ENCODE data around the gene SLC26A11. TPM values are rescaled to one million over a fixed set of nuclear protein-coding genes. Genes with fewer than 3 reads are reported as not detected.

SLC26A11 gene
- polyA plus RNA-seq (2012; ENCODE audit: insufficient read depth, insufficient read length, low read depth) = 31.9 TPM

- Histone ChIP-seq H3K4me1 (peaks cover 6% of the 10 kb centered on the region), H3K9me3 (no peaks in the 10 kb centered on the region), H3K4me3 (ENCODE audit: low read depth, low read length) (peak within 1 kb of the TSS; percentile 93), H3K36me3 (peaks cover 10% of the 10 kb centered on the region), H3K27me3 (no peaks in the 10 kb centered on the region)
- DNase-seq = peak; percentile 95
- no peak for TF ChIP-seq CTCF (IDR thresholded peaks at IDR 0.05; ENCODE audit: low read depth, low read length)
Measured at GRCh38 chr17:80220054-80220735, at the start of gene SLC26A11, which contains the start of gene SGSH. SLC26A11 (plus strand) TSS chr17:80220427; CDS start chr17:80221561, 1,134 bp downstream. SGSH (minus strand) TSS chr17:80220333; CDS start chr17:80220313, 20 bp downstream.

DNA sequence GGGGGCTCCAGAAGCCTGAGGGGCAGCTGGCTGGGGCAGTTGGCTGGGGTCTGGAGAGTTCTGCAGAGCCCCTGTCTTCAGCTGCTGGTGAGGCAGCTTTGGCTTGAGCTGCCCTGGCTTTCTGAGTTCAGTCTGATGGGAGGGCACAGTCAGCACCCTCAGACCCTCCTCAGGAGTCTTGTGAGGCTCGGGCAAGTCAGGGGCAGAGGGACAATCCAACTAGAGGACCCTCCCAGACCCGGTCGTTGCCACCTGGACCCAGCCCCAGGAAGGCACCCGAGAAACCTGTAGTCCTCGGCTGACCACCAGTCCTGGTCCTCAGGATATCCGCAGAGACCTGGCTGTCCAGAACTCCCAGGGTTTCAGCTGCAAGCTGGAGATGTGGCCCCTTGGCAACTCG is 48.5 kb upstream of the SLC26A11 start:
- TF ChIP-seq CTCF (IDR thresholded peaks at IDR 0.05; ENCODE audit: low read depth, low read length) = no peak
- H3K36me3 ChIP-seq = no peaks in the 10 kb centered on the region
- no peaks in the 10 kb centered on the region for H3K4me1 ChIP-seq
- H3K4me3 ChIP-seq (ENCODE audit: low read depth, low read length) = no peak overlapping the region
- DNase-seq = no peak
- H3K9me3 ChIP-seq = no peaks in the 10 kb centered on the region; the same call in 1 of the 2 replicates
- no peaks in the 10 kb centered on the region for H3K27me3 ChIP-seq

DNA sequence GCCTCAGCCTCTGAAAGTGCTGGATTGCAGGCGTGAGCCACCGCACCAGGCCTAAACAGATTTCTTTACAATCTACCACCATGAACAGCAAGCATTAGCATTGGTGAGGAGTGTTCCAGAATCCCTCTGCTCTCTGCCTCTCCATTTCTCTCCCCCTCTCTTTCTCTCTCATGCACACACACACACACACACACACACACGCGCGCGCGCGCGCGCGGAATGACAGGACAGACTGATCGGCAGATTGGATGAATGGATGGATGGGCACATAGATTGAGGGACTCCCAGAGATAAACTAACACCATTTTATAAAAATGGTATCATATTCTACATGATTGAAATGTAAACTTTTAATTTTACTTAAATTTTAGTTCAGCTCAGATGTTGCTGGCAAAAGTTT is 47.1 kb upstream of the SLC26A11 start:
- DNase-seq = no peak
- H3K4me1 ChIP-seq = no peaks in the 10 kb centered on the region
- no peaks in the 10 kb centered on the region for H3K27me3 ChIP-seq
- no peak overlapping the region for H3K4me3 ChIP-seq (ENCODE audit: low read depth, low read length)
- no peak for TF ChIP-seq CTCF (IDR thresholded peaks at IDR 0.05; ENCODE audit: low read depth, low read length)
- no peaks in the 10 kb centered on the region; the same call in 1 of the 2 replicates for H3K9me3 ChIP-seq
- H3K36me3 ChIP-seq = no peaks in the 10 kb centered on the region

DNA sequence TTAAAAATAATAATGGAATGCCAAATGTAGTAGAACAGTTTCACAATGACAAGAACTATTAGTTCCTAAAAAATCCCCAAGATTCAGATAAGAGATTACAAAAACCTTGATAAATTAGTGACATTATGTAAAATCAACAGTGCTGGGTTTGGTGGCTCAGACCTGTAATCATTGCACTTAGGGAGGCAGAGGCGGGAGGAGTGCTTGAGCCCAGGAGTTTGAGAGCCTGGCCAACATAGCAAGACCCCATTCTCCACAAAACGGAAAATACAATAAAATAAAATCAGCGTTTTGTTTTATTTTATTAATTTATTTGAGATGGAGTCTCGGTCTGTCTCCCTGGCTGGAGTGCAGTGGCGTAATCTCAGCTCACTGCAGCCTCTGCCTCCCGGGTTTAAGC is 46.3 kb upstream of the SLC26A11 start:
- H3K36me3 ChIP-seq = no peaks in the 10 kb centered on the region
- H3K4me3 ChIP-seq (ENCODE audit: low read depth, low read length) = no peak overlapping the region
- no peaks in the 10 kb centered on the region for H3K4me1 ChIP-seq
- no peak for DNase-seq
- TF ChIP-seq CTCF (IDR thresholded peaks at IDR 0.05; ENCODE audit: low read depth, low read length) = no peak
- H3K9me3 ChIP-seq = no peaks in the 10 kb centered on the region; the same call in 1 of the 2 replicates
- H3K27me3 ChIP-seq = no peaks in the 10 kb centered on the region

GRCh38 chr17:80176757-80177156 is 43.5 kb upstream of the SLC26A11 start:
- no peaks in the 10 kb centered on the region for H3K27me3 ChIP-seq
- no peaks in the 10 kb centered on the region for H3K36me3 ChIP-seq
- no peak overlapping the region for H3K4me3 ChIP-seq (ENCODE audit: low read depth, low read length)
- H3K9me3 ChIP-seq = no peaks in the 10 kb centered on the region
- H3K4me1 ChIP-seq = no peaks in the 10 kb centered on the region
- no peak for DNase-seq
- no peak for TF ChIP-seq CTCF (IDR thresholded peaks at IDR 0.05; ENCODE audit: low read depth, low read length)

DNA sequence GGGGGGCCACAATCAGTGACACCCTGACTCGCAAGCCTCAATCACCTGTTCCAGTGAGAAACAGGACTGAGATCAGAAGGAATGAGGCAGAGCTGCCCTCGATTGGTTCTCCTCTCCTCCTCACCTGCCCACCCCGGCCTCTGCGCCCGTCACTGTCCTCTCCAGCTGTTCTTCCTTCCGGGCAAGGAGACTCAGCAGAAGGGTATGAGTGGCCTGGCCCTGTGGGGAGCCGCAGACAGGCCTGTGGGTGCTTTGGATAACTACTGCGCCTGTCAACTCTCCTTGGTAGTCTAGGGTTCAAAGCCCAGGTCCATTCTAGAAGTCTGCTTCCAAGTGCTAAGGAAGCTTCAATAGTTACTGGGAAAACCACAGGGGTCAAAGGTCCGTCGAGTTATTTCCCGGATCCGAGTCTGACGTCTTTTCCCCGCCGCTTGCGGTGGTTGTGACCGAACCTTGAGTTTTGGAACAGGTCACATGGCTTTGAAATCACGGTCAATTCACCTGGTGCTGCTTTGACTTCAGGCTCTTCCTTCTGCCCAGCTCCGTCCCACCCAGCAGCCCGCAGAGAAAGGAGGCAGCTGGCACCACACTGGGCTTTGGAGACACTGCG is 42.1 kb upstream of the SLC26A11 start:
- Histone ChIP-seq H3K4me3 (ENCODE audit: low read depth, low read length) (no peak overlapping the region), H3K4me1 (no peaks in the 10 kb centered on the region), H3K36me3 (no peaks in the 10 kb centered on the region), H3K9me3 (no peaks in the 10 kb centered on the region), H3K27me3 (no peaks in the 10 kb centered on the region)
- DNase-seq = no peak
- no peak for TF ChIP-seq CTCF (IDR thresholded peaks at IDR 0.05; ENCODE audit: low read depth, low read length)

Measured in BE2C (cell line).